Measurements from ENCODE around the gene WDR6.

Gene WDR6

GRCh38 chr3:49001155-49001554 lies 6.0 kb upstream of the WDR6 start:
- no peak for TF ChIP-seq TAF1 (IDR thresholded peaks at IDR 0.05; ENCODE audit: borderline replicate concordance, insufficient read depth, low read length)
- TF ChIP-seq POLR2AphosphoS5 (IDR thresholded peaks at IDR 0.05; ENCODE audit: low read depth, low read length), result no peak
- TF ChIP-seq REST (IDR thresholded peaks at IDR 0.05; ENCODE audit: insufficient read depth in 1 of 2, low read depth in 2 of 2, low read length in 2 of 2), result no peak
- no peak for TF ChIP-seq SIN3A (IDR thresholded peaks at IDR 0.05; ENCODE audit: borderline replicate concordance, insufficient read depth, low read length)
- no peak for TF ChIP-seq FOXP2 (optimal IDR thresholded peaks at IDR 0.05; ENCODE audit: borderline replicate concordance, extremely low read depth, extremely low read length, insufficient read depth)

- TF ChIP-seq TAF1 (IDR thresholded peaks at IDR 0.05; ENCODE audit: borderline replicate concordance, insufficient read depth, low read length) (no peak), POLR2AphosphoS5 (IDR thresholded peaks at IDR 0.05; ENCODE audit: low read depth, low read length) (no peak), FOXP2 (optimal IDR thresholded peaks at IDR 0.05; ENCODE audit: borderline replicate concordance, extremely low read depth, extremely low read length, insufficient read depth) (no peak), REST (IDR thresholded peaks at IDR 0.05; ENCODE audit: insufficient read depth in 1 of 2, low read depth in 2 of 2, low read length in 2 of 2) (no peak), SIN3A (IDR thresholded peaks at IDR 0.05; ENCODE audit: borderline replicate concordance, insufficient read depth, low read length) (no peak)
Measured at GRCh38 chr3:49004352-49005302, 2.6 kb upstream of the WDR6 start.

- TF ChIP-seq FOXP2 (optimal IDR thresholded peaks at IDR 0.05; ENCODE audit: borderline replicate concordance, extremely low read depth, extremely low read length, insufficient read depth), result no peak
Measured at GRCh38 chr3:49005303-49005680, 1.9 kb upstream of the WDR6 start.

GRCh38 chr3:49005998-49006397 lies 1.2 kb upstream of the WDR6 start:
- TF ChIP-seq POLR2AphosphoS5 (IDR thresholded peaks at IDR 0.05; ENCODE audit: low read depth, low read length), result no peak
- TF ChIP-seq FOXP2 (optimal IDR thresholded peaks at IDR 0.05; ENCODE audit: borderline replicate concordance, extremely low read depth, extremely low read length, insufficient read depth), result no peak
- TF ChIP-seq SIN3A (IDR thresholded peaks at IDR 0.05; ENCODE audit: borderline replicate concordance, insufficient read depth, low read length), result no peak
- no peak for TF ChIP-seq TAF1 (IDR thresholded peaks at IDR 0.05; ENCODE audit: borderline replicate concordance, insufficient read depth, low read length)

- TF ChIP-seq SIN3A (IDR thresholded peaks at IDR 0.05; ENCODE audit: borderline replicate concordance, insufficient read depth, low read length) (no peak), FOXP2 (optimal IDR thresholded peaks at IDR 0.05; ENCODE audit: borderline replicate concordance, extremely low read depth, extremely low read length, insufficient read depth) (no peak), POLR2AphosphoS5 (IDR thresholded peaks at IDR 0.05; ENCODE audit: low read depth, low read length) (no peak), TAF1 (IDR thresholded peaks at IDR 0.05; ENCODE audit: borderline replicate concordance, insufficient read depth, low read length) (no peak), REST (IDR thresholded peaks at IDR 0.05; ENCODE audit: insufficient read depth in 1 of 2, low read depth in 2 of 2, low read length in 2 of 2) (no peak)
Measured at GRCh38 chr3:49006408-49007067, 653 bp upstream of the WDR6 start.
